D721Med (cell line): ENCODE data around the gene ABHD12B.

Source experiments
- DNase-seq: peaks from one replicate; pipeline ENCODE4 v3.0.0; 2011; ENCODE audit warnings: low spot score; ENCODE audit not compliant: insufficient read length
- FAIRE-seq: peaks from 2 replicates; lab custom pipeline; 2011; peaks lifted over from hg19 to GRCh38; lab: Jason Lieb, UNC
- TF ChIP-seq, protein P1 (sequence below): IDR thresholded peaks from 2 replicates; pipeline ENCODE4 v1.5.1; 2012; ENCODE audit warnings: mild to moderate bottlenecking, control low read depth; ENCODE audit not compliant: insufficient read depth; ENCODE audit errors: missing control alignments

ABHD12B gene, protein sequence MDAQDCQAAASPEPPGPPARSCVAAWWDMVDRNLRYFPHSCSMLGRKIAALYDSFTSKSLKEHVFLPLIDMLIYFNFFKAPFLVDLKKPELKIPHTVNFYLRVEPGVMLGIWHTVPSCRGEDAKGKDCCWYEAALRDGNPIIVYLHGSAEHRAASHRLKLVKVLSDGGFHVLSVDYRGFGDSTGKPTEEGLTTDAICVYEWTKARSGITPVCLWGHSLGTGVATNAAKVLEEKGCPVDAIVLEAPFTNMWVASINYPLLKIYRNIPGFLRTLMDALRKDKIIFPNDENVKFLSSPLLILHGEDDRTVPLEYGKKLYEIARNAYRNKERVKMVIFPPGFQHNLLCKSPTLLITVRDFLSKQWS

DNA sequence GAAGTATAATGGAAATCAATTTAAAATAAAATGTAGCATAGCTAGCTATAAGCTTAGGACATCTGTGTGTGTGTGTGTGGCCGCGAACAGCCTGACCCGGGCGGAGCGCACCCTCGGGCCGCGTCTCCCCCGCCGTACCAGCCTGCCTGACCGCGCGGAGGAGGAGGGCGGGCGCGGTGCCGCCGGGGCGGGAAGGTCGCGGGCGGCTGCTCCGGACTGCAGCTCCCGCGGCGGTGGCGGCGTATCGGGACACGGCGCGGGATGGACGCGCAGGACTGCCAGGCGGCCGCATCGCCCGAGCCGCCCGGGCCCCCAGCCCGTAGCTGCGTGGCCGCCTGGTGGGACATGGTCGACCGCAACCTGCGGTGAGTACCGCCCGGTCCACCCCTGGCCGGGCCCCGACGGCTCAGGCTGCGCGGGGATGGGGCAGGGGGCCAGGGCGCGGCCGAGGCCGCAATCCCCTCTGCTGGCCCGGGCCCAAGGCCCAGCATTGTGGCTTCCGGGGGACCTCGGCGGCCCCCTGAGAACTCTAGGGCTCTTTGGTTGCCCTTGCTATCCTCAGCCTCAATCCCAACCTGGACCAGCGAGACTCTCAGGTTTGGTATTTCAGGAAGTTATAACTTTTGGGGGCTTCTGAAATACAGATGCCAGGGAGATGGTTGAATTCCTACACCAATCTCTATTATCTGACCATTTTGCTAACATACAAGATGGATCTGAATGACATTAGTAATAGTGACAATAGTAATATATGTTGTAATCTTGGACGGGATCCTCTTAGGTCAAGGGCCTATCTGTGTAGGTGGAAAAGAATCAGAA, at the start of gene ABHD12B:
TSS of gene ABHD12B (plus strand) at position 140 of the 819 bp plus-strand sequence. CDS start at position 262, 122 bp downstream.
- TF ChIP-seq, protein P1, sequence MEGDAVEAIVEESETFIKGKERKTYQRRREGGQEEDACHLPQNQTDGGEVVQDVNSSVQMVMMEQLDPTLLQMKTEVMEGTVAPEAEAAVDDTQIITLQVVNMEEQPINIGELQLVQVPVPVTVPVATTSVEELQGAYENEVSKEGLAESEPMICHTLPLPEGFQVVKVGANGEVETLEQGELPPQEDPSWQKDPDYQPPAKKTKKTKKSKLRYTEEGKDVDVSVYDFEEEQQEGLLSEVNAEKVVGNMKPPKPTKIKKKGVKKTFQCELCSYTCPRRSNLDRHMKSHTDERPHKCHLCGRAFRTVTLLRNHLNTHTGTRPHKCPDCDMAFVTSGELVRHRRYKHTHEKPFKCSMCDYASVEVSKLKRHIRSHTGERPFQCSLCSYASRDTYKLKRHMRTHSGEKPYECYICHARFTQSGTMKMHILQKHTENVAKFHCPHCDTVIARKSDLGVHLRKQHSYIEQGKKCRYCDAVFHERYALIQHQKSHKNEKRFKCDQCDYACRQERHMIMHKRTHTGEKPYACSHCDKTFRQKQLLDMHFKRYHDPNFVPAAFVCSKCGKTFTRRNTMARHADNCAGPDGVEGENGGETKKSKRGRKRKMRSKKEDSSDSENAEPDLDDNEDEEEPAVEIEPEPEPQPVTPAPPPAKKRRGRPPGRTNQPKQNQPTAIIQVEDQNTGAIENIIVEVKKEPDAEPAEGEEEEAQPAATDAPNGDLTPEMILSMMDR, result no peak
- DNase-seq, result no peak
- no peak for FAIRE-seq

GRCh38 chr14:50822501-50823042, 49.3 kb upstream of the ABHD12B start:
- no peak for DNase-seq
- FAIRE-seq, result no peak
- TF ChIP-seq, protein P1, result no peak

DNA sequence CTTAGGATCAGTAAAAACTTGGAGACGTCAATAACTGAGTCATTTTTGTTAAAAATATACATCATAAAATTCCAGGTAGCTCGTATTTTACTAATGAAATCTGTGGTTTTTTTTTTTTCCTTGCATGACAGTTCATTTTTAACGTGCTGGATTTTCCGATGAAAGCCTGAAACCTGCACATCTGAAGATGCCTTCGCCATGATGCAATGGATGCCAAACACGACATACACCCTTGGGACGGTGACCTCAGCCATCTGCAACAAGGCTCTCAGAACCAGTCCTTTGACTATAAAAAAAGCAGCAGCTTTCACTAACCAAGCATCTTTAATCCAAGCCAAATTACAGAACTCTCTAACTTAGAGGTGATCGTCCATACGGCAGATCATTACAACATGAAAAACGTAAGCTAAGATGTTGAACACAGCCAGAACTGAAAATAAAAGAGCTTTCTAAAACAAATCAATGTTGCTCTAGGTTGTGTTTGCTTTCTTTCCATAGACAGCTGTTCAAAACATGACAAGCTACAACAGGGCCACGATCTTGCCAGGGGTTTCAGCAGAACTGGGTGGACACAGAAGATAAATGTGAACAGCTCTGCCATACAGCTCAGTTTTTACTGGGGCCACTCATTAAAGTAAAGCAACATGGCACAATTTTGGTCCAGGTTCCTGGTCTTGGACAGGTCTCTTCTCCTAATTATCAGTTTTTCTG, 48.6 kb upstream of the ABHD12B start:
- DNase-seq, result no peak
- TF ChIP-seq, protein P1, result no peak
- no peak for FAIRE-seq

DNA sequence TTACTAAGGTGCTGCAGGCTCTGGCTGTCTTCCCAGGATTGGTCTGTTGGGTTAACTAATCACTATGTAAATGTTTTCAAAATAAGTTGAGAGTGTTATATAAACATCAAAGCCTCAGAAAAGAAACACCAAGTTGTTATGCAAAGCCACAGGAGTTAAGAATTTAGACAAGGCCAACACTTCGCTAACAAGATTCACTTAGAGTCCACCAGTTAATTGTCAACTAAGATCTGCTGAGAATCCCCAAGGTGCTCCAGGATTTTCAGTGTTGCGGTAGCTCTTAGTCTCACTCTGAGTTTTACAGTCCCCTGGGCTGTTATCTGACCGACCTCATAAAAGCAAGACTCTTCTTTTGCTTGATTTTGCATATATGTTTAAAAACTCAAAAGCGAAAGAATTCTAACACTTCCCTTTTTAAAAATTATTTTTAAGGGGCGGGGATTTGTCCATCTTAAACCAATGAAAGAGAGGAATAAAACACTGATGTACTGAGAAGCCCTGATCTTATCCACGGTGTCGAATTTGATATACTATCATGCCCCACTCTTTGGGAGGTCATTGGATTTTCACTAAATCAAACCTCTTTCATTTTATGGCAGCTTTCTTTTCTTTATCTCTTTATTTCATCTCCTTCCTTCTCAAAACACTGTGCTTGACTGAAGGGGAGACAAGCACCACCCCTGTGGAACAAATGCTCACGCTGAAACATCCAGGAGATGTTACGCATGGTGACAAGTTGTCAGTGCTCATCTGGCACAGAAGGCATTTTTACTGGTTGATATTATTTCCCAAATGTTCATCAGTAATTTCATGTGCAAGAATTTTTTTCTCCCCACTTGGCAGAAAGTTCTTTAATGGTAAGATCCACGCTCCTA, 47.9 kb upstream of the ABHD12B start:
- DNase-seq (no peak), FAIRE-seq (no peak)
- TF ChIP-seq, protein P1, result no peak

DNA sequence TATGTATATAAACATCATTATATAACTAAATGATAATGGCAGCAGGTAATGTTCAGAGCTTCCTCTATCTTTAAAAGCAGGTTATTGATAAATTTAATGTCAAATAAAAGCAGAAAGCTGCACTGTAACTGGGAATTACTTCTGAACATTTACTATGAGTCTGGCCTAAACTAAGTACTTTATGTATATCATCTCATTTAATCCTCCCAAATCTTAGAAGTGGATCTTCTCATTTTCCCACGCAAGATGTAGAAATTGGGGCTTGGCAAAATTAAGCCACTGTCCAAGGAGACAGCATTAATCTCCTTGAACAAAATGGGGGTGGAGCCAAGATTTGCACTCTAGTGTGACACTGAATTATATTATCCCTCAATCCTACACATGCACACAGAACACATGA, 46.5 kb upstream of the ABHD12B start:
- TF ChIP-seq, protein P1, result no peak
- DNase-seq (no peak), FAIRE-seq (no peak)

DNA sequence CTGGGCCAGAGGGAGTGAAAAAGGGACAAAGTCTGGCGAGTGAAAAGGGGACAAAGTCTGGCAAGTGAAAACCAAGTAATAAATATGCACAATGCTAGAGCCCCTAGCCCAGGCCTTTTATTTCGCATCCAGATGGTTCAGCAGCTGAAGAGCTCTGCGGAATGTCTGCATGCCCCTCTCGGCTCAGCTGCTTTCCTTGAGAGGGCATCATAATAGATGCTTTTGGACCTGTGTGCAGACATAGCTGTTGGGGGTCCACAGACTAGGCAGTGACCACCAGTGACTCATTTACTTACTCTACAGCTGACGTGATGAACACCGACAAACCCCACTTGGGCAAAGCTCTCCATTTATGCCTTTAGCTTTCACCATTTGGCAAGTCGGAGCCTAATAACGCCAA, 45.2 kb upstream of the ABHD12B start:
- TF ChIP-seq, protein P1, result no peak
- DNase-seq, result no peak
- FAIRE-seq, result no peak
